ENCODE data around the gene CILP. TPM values are rescaled to one million over a fixed set of nuclear protein-coding genes. Genes with fewer than 3 reads are reported as not detected.

CILP gene
- total and polyA plus RNA-seq, 4 donors, result 0.30 to 0.97 (median 0.66) TPM

GRCh38 chr15:65209701-65210643 lies 1.3 kb downstream of the CILP start:
- ATAC-seq (ENCODE audit: insufficient read depth, low FRiP score) (no peak), DNase-seq (peak; percentile 55 to 67 (median 56))
- WGBS, 2 donors, result 83% methylated on average over 17 of the region's 17 CpGs
- Histone ChIP-seq H3K4me1 (ENCODE audit: control insufficient read depth in 5 of 5, insufficient read depth in 5 of 5, low read length in 5 of 5) (peaks cover 0 to 33% (median 6%) of the 10 kb centered on the region in 5 donors), H3K27ac (ENCODE audit: low read depth in 1 of 2, low read length in 1 of 2) (no peak overlapping the region), H3K36me3 (ENCODE audit: control insufficient read depth in 4 of 4, insufficient read depth in 4 of 4, low read length in 4 of 4) (no peaks in the 10 kb centered on the region), H3K9me3 (ENCODE audit: control insufficient read depth in 4 of 4, insufficient read depth in 3 of 4, low read length in 3 of 4) (no peaks in the 10 kb centered on the region), H3K27me3 (ENCODE audit: control insufficient read depth in 3 of 3, insufficient read depth in 3 of 3, low read length in 2 of 3) (no peaks in the 10 kb centered on the region), H3K9ac (ENCODE audit: insufficient read depth in 1 of 2, low read length in 2 of 2) (no peak overlapping the region), H3K4me3 (no peak overlapping the region)
- no peak for TF ChIP-seq CTCF (IDR thresholded peaks at IDR 0.05; ENCODE audit: control extremely low read depth, extremely low read depth)

- DNase-seq, result no peak
These were observed 2.6 kb downstream of the CILP start for GRCh38 chr15:65208647-65209046.

GRCh38 chr15:65207280-65207840 lies 3.9 kb downstream of the CILP start:
- Histone ChIP-seq H3K9ac (ENCODE audit: insufficient read depth in 1 of 2, low read length in 2 of 2) (no peak overlapping the region), H3K36me3 (ENCODE audit: control insufficient read depth in 4 of 4, insufficient read depth in 4 of 4, low read length in 4 of 4) (no peaks in the 10 kb centered on the region), H3K27ac (ENCODE audit: low read depth in 1 of 2, low read length in 1 of 2) (no peak overlapping the region), H3K4me3 (no peak overlapping the region), H3K9me3 (ENCODE audit: control insufficient read depth in 4 of 4, insufficient read depth in 3 of 4, low read length in 3 of 4) (no peaks in the 10 kb centered on the region), H3K27me3 (ENCODE audit: control insufficient read depth in 3 of 3, insufficient read depth in 3 of 3, low read length in 2 of 3) (no peaks in the 10 kb centered on the region), H3K4me1 (ENCODE audit: control insufficient read depth in 5 of 5, insufficient read depth in 5 of 5, low read length in 5 of 5) (peaks cover 0 to 32% (median 6%) of the 10 kb centered on the region in 5 donors)
- no peak for TF ChIP-seq CTCF (IDR thresholded peaks at IDR 0.05; ENCODE audit: control extremely low read depth, extremely low read depth)
- WGBS, 2 donors, result 83 to 91% methylated on average over 6 of the region's 6 CpGs
- DNase-seq (no peak), ATAC-seq (ENCODE audit: insufficient read depth, low FRiP score) (no peak)

More at GRCh38 chr15:65208647-65209046, 2.6 kb downstream of the CILP start:
- H3K4me3 ChIP-seq, result no peak overlapping the region
- no peak for ATAC-seq (ENCODE audit: insufficient read depth, low FRiP score)
- no peaks in the 10 kb centered on the region for H3K27me3 ChIP-seq (ENCODE audit: control insufficient read depth in 3 of 3, insufficient read depth in 3 of 3, low read length in 2 of 3)
- no peaks in the 10 kb centered on the region for H3K9me3 ChIP-seq (ENCODE audit: control insufficient read depth in 4 of 4, insufficient read depth in 3 of 4, low read length in 3 of 4)
- 94 to 97% methylated on average over 2 of the region's 2 CpGs for WGBS, 2 donors
- no peak for TF ChIP-seq CTCF (IDR thresholded peaks at IDR 0.05; ENCODE audit: control extremely low read depth, extremely low read depth)
- no peak overlapping the region for H3K27ac ChIP-seq (ENCODE audit: low read depth in 1 of 2, low read length in 1 of 2)
- no peaks in the 10 kb centered on the region for H3K36me3 ChIP-seq (ENCODE audit: control insufficient read depth in 4 of 4, insufficient read depth in 4 of 4, low read length in 4 of 4)
- H3K4me1 ChIP-seq (ENCODE audit: control insufficient read depth in 5 of 5, insufficient read depth in 5 of 5, low read length in 5 of 5), result peaks cover 0 to 33% (median 6%) of the 10 kb centered on the region in 5 donors
- no peak overlapping the region for H3K9ac ChIP-seq (ENCODE audit: insufficient read depth in 1 of 2, low read length in 2 of 2)
